Type B pancreatic cell (in vitro differentiated cells): Measurements from ENCODE around the gene ATG5. TPM values are rescaled to one million over a fixed set of nuclear protein-coding genes. Genes with fewer than 3 reads are reported as not detected.

Source experiments
- DNase-seq: peaks from one replicate; pipeline ENCODE4 v3.0.0; 2021; ENCODE audit warnings: mixed read lengths; ENCODE audit not compliant: unreplicated experiment; ENCODE audit errors: extremely low spot score
- H3K27ac Mint-ChIP-seq: 2 replicates; pipeline ENCODE4 v1.8.0; 2021; ENCODE audit warnings: mild to moderate bottlenecking, mixed read lengths
- H3K27me3 Mint-ChIP-seq: 2 replicates; pipeline ENCODE4 v1.8.0; 2021; ENCODE audit warnings: mixed read lengths
- H3K36me3 Mint-ChIP-seq: 2 replicates; pipeline ENCODE4 v1.8.0; 2021; ENCODE audit warnings: mixed read lengths
- H3K4me1 Mint-ChIP-seq: one replicate; pipeline ENCODE4 v1.8.0; 2021; ENCODE audit warnings: mixed read lengths; ENCODE audit not compliant: unreplicated experiment
- H3K4me3 Mint-ChIP-seq: 2 replicates; pipeline ENCODE4 v1.8.0; 2021; ENCODE audit warnings: mild to moderate bottlenecking, mixed read lengths
- H3K9me3 Mint-ChIP-seq: 2 replicates; pipeline ENCODE4 v1.8.0; 2021; ENCODE audit warnings: mixed read lengths
- CTCF ChIP-seq: fragments of 200-600 bp; sonication (generic); conservative IDR thresholded peaks from 2 replicates; pipeline ENCODE4 v1.5.0; 2021; ENCODE audit warnings: antibody characterized with exemption, mild to moderate bottlenecking
- total RNA-seq: library from RNA; stranded (reverse); gene quantifications from 2 replicates; pipeline ENCODE4 v1.2.1, GENCODE V29; 2021; ENCODE audit warnings: low replicate concordance

Gene ATG5
- total RNA-seq, 1 donor from 2014 or later = 27.8 TPM

GRCh38 chr6:106318851-106319250 lies 6.7 kb downstream of the ATG5 start:
- Mint-ChIP-seq H3K36me3 (peaks cover 25% of the 10 kb centered on the region), H3K27ac (no peak overlapping the region), H3K9me3 (peaks cover 4% of the 10 kb centered on the region), H3K4me1 (peaks cover 25% of the 10 kb centered on the region), H3K4me3 (no peak overlapping the region), H3K27me3 (no peaks in the 10 kb centered on the region)
- DNase-seq = no peak
- TF ChIP-seq CTCF = no peak

- Mint-ChIP-seq H3K36me3 (peaks cover 24% of the 10 kb centered on the region), H3K9me3 (peaks cover 4% of the 10 kb centered on the region), H3K4me3 (no peak overlapping the region), H3K27ac (no peak overlapping the region), H3K27me3 (no peaks in the 10 kb centered on the region), H3K4me1 (peaks cover 21% of the 10 kb centered on the region)
- no peak for DNase-seq
- TF ChIP-seq CTCF = no peak
Observed at GRCh38 chr6:106318061-106318460, 7.5 kb downstream of the ATG5 start.

GRCh38 chr6:106316375-106316766 lies 9.2 kb downstream of the ATG5 start:
- Mint-ChIP-seq H3K27ac (no peak overlapping the region), H3K27me3 (no peaks in the 10 kb centered on the region), H3K4me1 (peaks cover 22% of the 10 kb centered on the region), H3K9me3 (no peaks in the 10 kb centered on the region), H3K36me3 (peaks cover 26% of the 10 kb centered on the region), H3K4me3 (no peak overlapping the region)
- TF ChIP-seq CTCF = no peak
- DNase-seq = no peak

GRCh38 chr6:106315765-106316374 lies 9.7 kb downstream of the ATG5 start:
- no peaks in the 10 kb centered on the region for H3K27me3 Mint-ChIP-seq
- TF ChIP-seq CTCF = no peak
- H3K4me1 Mint-ChIP-seq = peaks cover 26% of the 10 kb centered on the region
- no peak for DNase-seq
- no peaks in the 10 kb centered on the region for H3K9me3 Mint-ChIP-seq
- H3K4me3 Mint-ChIP-seq = no peak overlapping the region
- H3K27ac Mint-ChIP-seq = no peak overlapping the region
- peaks cover 30% of the 10 kb centered on the region for H3K36me3 Mint-ChIP-seq

- Mint-ChIP-seq H3K36me3 (peaks cover 37% of the 10 kb centered on the region), H3K9me3 (no peaks in the 10 kb centered on the region), H3K4me3 (no peak overlapping the region), H3K4me1 (peaks cover 26% of the 10 kb centered on the region), H3K27ac (no peak overlapping the region), H3K27me3 (no peaks in the 10 kb centered on the region)
- no peak for TF ChIP-seq CTCF
- DNase-seq = no peak
Observed at GRCh38 chr6:106309766-106310373, 15.7 kb downstream of the ATG5 start.
